HEK293 (cell line): ENCODE data around the gene ANKRD39.
"Not testable (repeated sequence)": the region's sequence is repeated elsewhere in the genome, so short reads cannot be mapped to it uniquely, and the experiment has no call there.

ENCODE experiments used
- CTCF ChIA-PET: fragments of 350-600 bp; formaldehyde crosslinking; extraction: SDS; loops from one replicate; lab custom pipeline; 2021; ENCODE audit warnings: antibody characterized with exemption; lab: Yijun Ruan, JAX
- POLR2A ChIA-PET: fragments of 300-600 bp; formaldehyde crosslinking; extraction: SDS; loops from one replicate; lab custom pipeline; 2020; ENCODE audit warnings: antibody characterized with exemption, inconsistent platforms; lab: Yijun Ruan, JAX
- H3K27ac ChIP-seq: fragments of 200-500 bp; sonication (Bioruptor generic); 2 replicates; pipeline ENCODE4 v1.5.1; 2014; ENCODE audit warnings: low read depth, low read length, control low read depth, inconsistent platforms; ENCODE audit errors: extremely low read depth
- H3K36me3 ChIP-seq, 2 experiments: fragments of 200-500 bp in 1 of 2; sonication (Bioruptor generic) in 1 of 2; 1 replicate in 1 of 2; 2 replicates in 1 of 2; pipeline ENCODE4 v1.5.1; 2014 to 2017; ENCODE audit warnings: inconsistent platforms in 2 of 2, low read length in 2 of 2; ENCODE audit not compliant: control insufficient read depth in 2 of 2, insufficient read depth in 1 of 2
- H3K4me1 ChIP-seq: fragments of 200-500 bp; sonication (Bioruptor generic); 2 replicates; pipeline ENCODE4 v1.5.1; 2014; ENCODE audit warnings: mild to moderate bottlenecking, low read length, inconsistent platforms; ENCODE audit not compliant: control insufficient read depth, insufficient read depth
- H3K4me3 ChIP-seq: 2 replicates; pipeline ENCODE4 v1.5.1; 2011; ENCODE audit warnings: low read depth, mild to moderate bottlenecking, control low read depth, low read length, moderate library complexity
- H3K9me3 ChIP-seq: fragments of 200-500 bp; sonication (Bioruptor generic); 2 replicates; pipeline ENCODE4 v1.5.1; 2014; ENCODE audit warnings: low read depth, low read length, inconsistent platforms; ENCODE audit not compliant: control insufficient read depth, insufficient read depth
- GLIS1 ChIP-seq: fragments of 450-650 bp; formaldehyde crosslinking; IDR thresholded peaks from 2 replicates; pipeline ENCODE4 v1.5.1; 2016; ENCODE audit warnings: missing biosample characterization, missing genetic modification characterization
- KLF16 ChIP-seq: fragments of 450-650 bp; formaldehyde crosslinking; IDR thresholded peaks from 2 replicates; pipeline ENCODE4 v1.5.1; 2017; ENCODE audit warnings: missing biosample characterization, missing genetic modification characterization
- OVOL3 ChIP-seq: fragments of 450-650 bp; formaldehyde crosslinking; IDR thresholded peaks from 2 replicates; pipeline ENCODE4 v1.5.1; 2016; ENCODE audit warnings: missing biosample characterization, missing genetic modification characterization
- SP2 ChIP-seq: fragments of 450-650 bp; formaldehyde crosslinking; IDR thresholded peaks from 2 replicates; pipeline ENCODE4 v1.5.1; 2016; ENCODE audit warnings: missing biosample characterization, missing genetic modification characterization
- ZBTB8A ChIP-seq: fragments of 450-650 bp; formaldehyde crosslinking; IDR thresholded peaks from 2 replicates; pipeline ENCODE4 v1.5.1; 2016; ENCODE audit warnings: missing biosample characterization, missing genetic modification characterization
- ZNF211 ChIP-seq: fragments of 450-650 bp; formaldehyde crosslinking; IDR thresholded peaks from 2 replicates; pipeline ENCODE4 v1.5.1; 2016; ENCODE audit warnings: low read depth, missing biosample characterization, missing genetic modification characterization
- ZNF621 ChIP-seq: fragments of 450-650 bp; formaldehyde crosslinking; IDR thresholded peaks from 2 replicates; pipeline ENCODE4 v1.5.1; 2017; ENCODE audit warnings: missing biosample characterization, missing genetic modification characterization
- ZNF623 ChIP-seq: fragments of 450-650 bp; formaldehyde crosslinking; IDR thresholded peaks from 2 replicates; pipeline ENCODE4 v1.5.1; 2016; ENCODE audit warnings: missing biosample characterization, missing genetic modification characterization
- ZNF670 ChIP-seq: fragments of 450-650 bp; formaldehyde crosslinking; IDR thresholded peaks from 2 replicates; pipeline ENCODE4 v1.5.1; 2016; ENCODE audit warnings: missing biosample characterization, missing genetic modification characterization, low read depth
- ZNF701 ChIP-seq: fragments of 450-650 bp; formaldehyde crosslinking; IDR thresholded peaks from 2 replicates; pipeline ENCODE4 v1.5.1; 2016; ENCODE audit warnings: missing biosample characterization, missing genetic modification characterization
- TF ChIP-seq, protein P1 (sequence below): fragments of 450-650 bp; formaldehyde crosslinking; optimal IDR thresholded peaks from 2 replicates; pipeline ENCODE3; 2016; ENCODE audit warnings: missing biosample characterization, mild to moderate bottlenecking, missing genetic modification characterization
- TF ChIP-seq, protein P2 (sequence below): fragments of 450-650 bp; formaldehyde crosslinking; conservative IDR thresholded peaks from 2 replicates; pipeline ENCODE4 v1.5.1; 2016; ENCODE audit warnings: low read depth, missing biosample characterization, missing genetic modification characterization
- TF ChIP-seq, protein P3 (sequence below): fragments of 450-650 bp; formaldehyde crosslinking; IDR thresholded peaks from 2 replicates; pipeline ENCODE4 v1.5.1; 2016; ENCODE audit warnings: missing biosample characterization, missing genetic modification characterization

Gene ANKRD39

DNA sequence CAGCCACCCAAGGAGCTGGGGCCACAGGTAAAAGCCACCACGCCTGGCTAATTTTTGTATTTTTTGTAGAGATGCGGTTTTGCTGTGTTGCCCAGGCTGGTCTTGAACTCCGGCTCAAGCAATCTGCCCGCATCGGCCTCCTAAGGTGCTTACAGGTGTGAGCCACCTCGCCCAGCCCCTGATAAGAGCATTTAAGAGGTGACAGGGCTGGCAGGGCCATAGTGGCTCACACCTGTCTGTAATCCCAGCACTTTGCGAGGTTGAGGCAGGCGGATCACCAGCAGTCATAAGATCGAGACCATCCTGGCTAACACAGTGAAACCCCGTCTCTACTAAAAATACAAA, 50.7 kb downstream of the ANKRD39 start (continued):
- TF ChIP-seq ZNF621 = no peak
- TF ChIP-seq OVOL3 = no peak
- TF ChIP-seq ZNF670 (tag by site-specific recombination) = no peak
- TF ChIP-seq, protein P1, sequence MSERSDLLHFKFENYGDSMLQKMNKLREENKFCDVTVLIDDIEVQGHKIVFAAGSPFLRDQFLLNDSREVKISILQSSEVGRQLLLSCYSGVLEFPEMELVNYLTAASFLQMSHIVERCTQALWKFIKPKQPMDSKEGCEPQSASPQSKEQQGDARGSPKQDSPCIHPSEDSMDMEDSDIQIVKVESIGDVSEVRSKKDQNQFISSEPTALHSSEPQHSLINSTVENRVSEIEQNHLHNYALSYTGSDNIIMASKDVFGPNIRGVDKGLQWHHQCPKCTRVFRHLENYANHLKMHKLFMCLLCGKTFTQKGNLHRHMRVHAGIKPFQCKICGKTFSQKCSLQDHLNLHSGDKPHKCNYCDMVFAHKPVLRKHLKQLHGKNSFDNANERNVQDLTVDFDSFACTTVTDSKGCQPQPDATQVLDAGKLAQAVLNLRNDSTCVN (tag by site-specific recombination) = no peak
- TF ChIP-seq, protein P2, sequence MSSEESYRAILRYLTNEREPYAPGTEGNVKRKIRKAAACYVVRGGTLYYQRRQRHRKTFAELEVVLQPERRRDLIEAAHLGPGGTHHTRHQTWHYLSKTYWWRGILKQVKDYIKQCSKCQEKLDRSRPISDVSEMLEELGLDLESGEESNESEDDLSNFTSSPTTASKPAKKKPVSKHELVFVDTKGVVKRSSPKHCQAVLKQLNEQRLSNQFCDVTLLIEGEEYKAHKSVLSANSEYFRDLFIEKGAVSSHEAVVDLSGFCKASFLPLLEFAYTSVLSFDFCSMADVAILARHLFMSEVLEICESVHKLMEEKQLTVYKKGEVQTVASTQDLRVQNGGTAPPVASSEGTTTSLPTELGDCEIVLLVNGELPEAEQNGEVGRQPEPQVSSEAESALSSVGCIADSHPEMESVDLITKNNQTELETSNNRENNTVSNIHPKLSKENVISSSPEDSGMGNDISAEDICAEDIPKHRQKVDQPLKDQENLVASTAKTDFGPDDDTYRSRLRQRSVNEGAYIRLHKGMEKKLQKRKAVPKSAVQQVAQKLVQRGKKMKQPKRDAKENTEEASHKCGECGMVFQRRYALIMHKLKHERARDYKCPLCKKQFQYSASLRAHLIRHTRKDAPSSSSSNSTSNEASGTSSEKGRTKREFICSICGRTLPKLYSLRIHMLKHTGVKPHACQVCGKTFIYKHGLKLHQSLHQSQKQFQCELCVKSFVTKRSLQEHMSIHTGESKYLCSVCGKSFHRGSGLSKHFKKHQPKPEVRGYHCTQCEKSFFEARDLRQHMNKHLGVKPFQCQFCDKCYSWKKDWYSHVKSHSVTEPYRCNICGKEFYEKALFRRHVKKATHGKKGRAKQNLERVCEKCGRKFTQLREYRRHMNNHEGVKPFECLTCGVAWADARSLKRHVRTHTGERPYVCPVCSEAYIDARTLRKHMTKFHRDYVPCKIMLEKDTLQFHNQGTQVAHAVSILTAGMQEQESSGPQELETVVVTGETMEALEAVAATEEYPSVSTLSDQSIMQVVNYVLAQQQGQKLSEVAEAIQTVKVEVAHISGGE (tag by site-specific recombination) = no peak
- TF ChIP-seq, protein P3, sequence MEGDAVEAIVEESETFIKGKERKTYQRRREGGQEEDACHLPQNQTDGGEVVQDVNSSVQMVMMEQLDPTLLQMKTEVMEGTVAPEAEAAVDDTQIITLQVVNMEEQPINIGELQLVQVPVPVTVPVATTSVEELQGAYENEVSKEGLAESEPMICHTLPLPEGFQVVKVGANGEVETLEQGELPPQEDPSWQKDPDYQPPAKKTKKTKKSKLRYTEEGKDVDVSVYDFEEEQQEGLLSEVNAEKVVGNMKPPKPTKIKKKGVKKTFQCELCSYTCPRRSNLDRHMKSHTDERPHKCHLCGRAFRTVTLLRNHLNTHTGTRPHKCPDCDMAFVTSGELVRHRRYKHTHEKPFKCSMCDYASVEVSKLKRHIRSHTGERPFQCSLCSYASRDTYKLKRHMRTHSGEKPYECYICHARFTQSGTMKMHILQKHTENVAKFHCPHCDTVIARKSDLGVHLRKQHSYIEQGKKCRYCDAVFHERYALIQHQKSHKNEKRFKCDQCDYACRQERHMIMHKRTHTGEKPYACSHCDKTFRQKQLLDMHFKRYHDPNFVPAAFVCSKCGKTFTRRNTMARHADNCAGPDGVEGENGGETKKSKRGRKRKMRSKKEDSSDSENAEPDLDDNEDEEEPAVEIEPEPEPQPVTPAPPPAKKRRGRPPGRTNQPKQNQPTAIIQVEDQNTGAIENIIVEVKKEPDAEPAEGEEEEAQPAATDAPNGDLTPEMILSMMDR (tag by site-specific recombination) = no peak

DNA sequence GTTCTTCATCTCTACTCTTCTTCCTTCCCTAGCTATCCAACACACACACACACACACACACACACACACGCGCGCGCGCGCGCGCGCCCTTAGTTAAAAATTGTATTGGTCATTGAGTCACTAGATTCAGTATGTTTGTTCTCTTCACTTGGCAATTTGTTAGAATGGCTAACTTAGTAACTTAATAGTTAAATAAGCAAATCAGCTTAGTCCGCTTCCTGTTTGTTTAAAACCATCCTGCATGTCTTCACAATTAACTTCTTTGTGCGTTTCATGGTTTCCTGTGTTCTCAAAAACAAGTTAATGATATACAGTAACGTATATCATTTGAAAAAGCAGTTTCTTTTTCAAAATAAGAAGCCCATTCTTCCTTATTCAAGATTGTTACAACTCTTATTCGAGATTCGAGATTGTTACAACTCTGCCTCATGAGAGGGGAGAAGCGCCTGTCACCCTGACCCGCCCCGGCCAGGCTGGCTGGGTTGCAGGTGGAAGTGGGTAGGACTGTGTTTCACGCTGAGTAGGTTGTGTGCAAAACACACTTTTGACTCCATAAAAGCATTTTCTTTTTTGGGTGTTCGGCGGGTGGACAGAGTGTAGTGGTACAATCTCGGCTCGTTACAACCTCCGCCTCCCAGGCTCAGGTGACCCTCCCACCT, 51.2 kb downstream of the ANKRD39 start:
- TF ChIP-seq ZBTB8A = no peak
- TF ChIP-seq, all 188 proteins: peak for 0
- POLR2A ChIA-PET = no interaction called here
- H3K4me3 ChIP-seq = no peak overlapping the region
- CTCF ChIA-PET = interaction anchor here (0.7 to 1.3 kb wide), 3 partner anchors 8 to 145 kb away, joined by 3 to 5 read pairs (median 4); no protein-coding TSS in a partner anchor
- H3K36me3 ChIP-seq = peaks cover 11 to 48% of the 10 kb centered on the region in 2 experiments; a peak in 2 of 3 replicates
- no peak overlapping the region for H3K27ac ChIP-seq
- no peaks in the 10 kb centered on the region for H3K9me3 ChIP-seq
- no peaks in the 10 kb centered on the region for H3K4me1 ChIP-seq

DNA sequence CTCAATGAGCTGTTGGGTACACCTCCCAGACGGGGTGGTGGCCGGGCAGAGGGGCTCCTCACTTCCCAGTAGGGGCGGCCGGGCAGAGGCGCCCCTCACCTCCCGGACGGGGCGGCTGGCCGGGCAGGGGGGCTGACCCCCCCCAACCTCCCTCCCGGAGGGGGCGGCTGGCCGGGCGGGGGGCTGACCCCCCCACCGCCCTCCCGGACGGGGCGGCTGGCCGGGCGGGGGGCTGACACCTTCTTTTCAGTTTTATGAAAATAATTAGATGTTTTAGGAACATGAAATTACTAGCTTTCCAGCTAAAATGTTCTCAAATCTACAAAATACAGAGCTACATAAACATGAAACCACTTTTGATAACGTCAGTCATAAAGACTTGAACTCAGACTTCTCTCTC, 51.9 kb downstream of the ANKRD39 start:
- H3K9me3 ChIP-seq, H3K4me3 ChIP-seq, H3K4me1 ChIP-seq, H3K27ac ChIP-seq, POLR2A ChIA-PET: not testable (repeated sequence)
- CTCF ChIA-PET = interaction anchor here (0.6 to 0.8 kb wide), 3 partner anchors 9 to 597 kb away, joined by 3 to 5 read pairs (median 3); no protein-coding TSS in a partner anchor
- H3K36me3 ChIP-seq = peaks cover 15 to 50% of the 10 kb centered on the region in 2 experiments; a peak in 2 of 3 replicates

DNA sequence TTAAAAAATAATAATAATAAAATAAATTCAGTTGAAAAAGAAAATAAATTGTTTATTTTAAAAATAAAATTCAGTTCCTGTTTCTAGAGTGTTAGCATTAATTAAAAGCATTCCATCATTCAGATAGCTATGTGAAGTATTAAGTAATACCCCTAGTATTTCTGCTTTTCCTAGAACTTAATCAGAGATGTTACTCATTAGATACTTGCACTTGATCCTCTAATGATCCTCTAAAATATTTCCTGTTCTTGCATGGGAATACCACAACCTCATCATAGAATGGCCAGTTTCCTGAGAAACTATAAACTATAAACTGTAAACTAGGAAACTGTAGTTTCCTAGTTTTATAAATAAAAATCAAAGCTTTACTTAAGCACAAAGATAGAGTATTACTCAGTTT, 52.8 kb downstream of the ANKRD39 start:
- H3K9me3 ChIP-seq = no peaks in the 10 kb centered on the region
- peaks cover 15 to 47% of the 10 kb centered on the region in 2 experiments; a peak in 2 of 3 replicates for H3K36me3 ChIP-seq
- CTCF ChIA-PET = interaction anchor here (0.6 kb wide), 1 partner anchor 244 kb away, joined by 4 read pairs; no protein-coding TSS in a partner anchor
- POLR2A ChIA-PET = no interaction called here
- no peak for TF ChIP-seq ZNF211 (tag by site-specific recombination)
- no peak for TF ChIP-seq GLIS1 (tag by site-specific recombination)
- TF ChIP-seq SP2 = no peak
- no peak for TF ChIP-seq KLF16
- no peak for TF ChIP-seq ZNF623 (tag by site-specific recombination)
- no peak for TF ChIP-seq ZNF701
- H3K4me1 ChIP-seq = no peaks in the 10 kb centered on the region
- H3K27ac ChIP-seq = no peak overlapping the region
- H3K4me3 ChIP-seq = no peak overlapping the region
